Measurements from ENCODE around the gene MEIOC. TPM values are rescaled to one million over a fixed set of nuclear protein-coding genes. Genes with fewer than 3 reads are reported as not detected.

The MEIOC gene
- total RNA-seq, 1 experiment from 2014 or later: 3.0 TPM

GRCh38 chr17:44608727-44609435, 47.4 kb upstream of the MEIOC start:
- peak overlapping the region in 1 of 3 experiments; percentile 68; a peak in 3 of 7 replicates for H3K27ac Mint-ChIP-seq
- Histone ChIP-seq H2BK15ac (ENCODE audit: low read depth, low read length) (no peak overlapping the region), H2BK12ac (ENCODE audit: insufficient read length, low read depth, low read length) (peak overlapping the region; percentile 3), H3K4me2 (ENCODE audit: insufficient read depth, insufficient read length, low read length) (no peak overlapping the region), H3K79me1 (ENCODE audit: insufficient read depth, low read depth, low read length, poor library complexity, severe bottlenecking) (no peaks in the 10 kb centered on the region), H3K27me3 (ENCODE audit: insufficient read depth, low read length) (no peaks in the 10 kb centered on the region), H3K9ac (ENCODE audit: extremely low read depth, insufficient read length, low read length) (no peak overlapping the region), H3K4ac (ENCODE audit: low read depth, low read length) (no peak overlapping the region), H3K4me1 (ENCODE audit: insufficient read depth, low read length) (peaks cover 8% of the 10 kb centered on the region; the same call in 1 of the 2 replicates), H3K9me3 (ENCODE audit: control insufficient read depth, low read depth, low read length) (no peaks in the 10 kb centered on the region), H4K91ac (ENCODE audit: insufficient read length, low read depth, low read length) (peak overlapping the region; percentile 7), H3K18ac (ENCODE audit: insufficient read length, low read depth, low read length) (peak overlapping the region; percentile 68), H2AFZ (ENCODE audit: low read length) (no peak overlapping the region), H3K23ac (ENCODE audit: insufficient read length, low read depth, low read length) (no peak overlapping the region), H3K14ac (ENCODE audit: insufficient read depth, low read length) (peak overlapping the region; percentile 8), H3T11ph (ENCODE audit: low read length) (no peak overlapping the region), H2BK120ac (ENCODE audit: low read depth, low read length, poor library complexity, severe bottlenecking) (no peak overlapping the region), H2BK5ac (ENCODE audit: insufficient read length, low read length) (no peak overlapping the region), H4K5ac (ENCODE audit: insufficient read length, low read depth, low read length) (no peak overlapping the region), H2AK5ac (ENCODE audit: insufficient read length, low read length) (no peak overlapping the region), H4K20me1 (ENCODE audit: control insufficient read depth, insufficient read depth, insufficient read length) (no peaks in the 10 kb centered on the region), H3K79me2 (ENCODE audit: insufficient read depth, low read length) (no peaks in the 10 kb centered on the region), H4K8ac (replicated peaks; ENCODE audit: insufficient read length, low read depth, low read length) (no peak overlapping the region), H2BK20ac (ENCODE audit: low read depth, low read length, poor library complexity, severe bottlenecking) (no peak overlapping the region), H3K23me2 (ENCODE audit: insufficient read length, low read depth, low read length, poor library complexity, severe bottlenecking) (no peaks in the 10 kb centered on the region), H3K27ac (ENCODE audit: insufficient read length, low read depth, low read length) (no peak overlapping the region), H3K56ac (ENCODE audit: insufficient read length, low read depth, low read length) (no peak overlapping the region)
- no peak overlapping the region for H3K4me3 Mint-ChIP-seq
- TF ChIP-seq CTCF (conservative IDR thresholded peaks at IDR 0.05): no peak
- DNase-seq: peak; percentile 56
- H3K36me3 Mint-ChIP-seq (ENCODE audit: insufficient read depth in 1 of 3, low read depth in 3 of 3): no peaks in the 10 kb centered on the region; a peak in 1 of 7 replicates
- peaks cover 4% of the 10 kb centered on the region for H3K27me3 Mint-ChIP-seq (ENCODE audit: low read depth)
- H3K9me3 Mint-ChIP-seq: no peaks in the 10 kb centered on the region
- H3K4me1 Mint-ChIP-seq: peaks cover 20 to 45% of the 10 kb centered on the region in 2 experiments
- no CpG with 5 or more reads among the region's 6 CpGs for WGBS (ENCODE audit: extremely low coverage, insufficient read length, low lambda C conversion rate)

Measured in H9 (cell line).